Measurements from ENCODE around the gene PLCL2.

GRCh38 chr3:16866571-16866970 is 18.2 kb upstream of the PLCL2 start:
- TF ChIP-seq, protein P1, sequence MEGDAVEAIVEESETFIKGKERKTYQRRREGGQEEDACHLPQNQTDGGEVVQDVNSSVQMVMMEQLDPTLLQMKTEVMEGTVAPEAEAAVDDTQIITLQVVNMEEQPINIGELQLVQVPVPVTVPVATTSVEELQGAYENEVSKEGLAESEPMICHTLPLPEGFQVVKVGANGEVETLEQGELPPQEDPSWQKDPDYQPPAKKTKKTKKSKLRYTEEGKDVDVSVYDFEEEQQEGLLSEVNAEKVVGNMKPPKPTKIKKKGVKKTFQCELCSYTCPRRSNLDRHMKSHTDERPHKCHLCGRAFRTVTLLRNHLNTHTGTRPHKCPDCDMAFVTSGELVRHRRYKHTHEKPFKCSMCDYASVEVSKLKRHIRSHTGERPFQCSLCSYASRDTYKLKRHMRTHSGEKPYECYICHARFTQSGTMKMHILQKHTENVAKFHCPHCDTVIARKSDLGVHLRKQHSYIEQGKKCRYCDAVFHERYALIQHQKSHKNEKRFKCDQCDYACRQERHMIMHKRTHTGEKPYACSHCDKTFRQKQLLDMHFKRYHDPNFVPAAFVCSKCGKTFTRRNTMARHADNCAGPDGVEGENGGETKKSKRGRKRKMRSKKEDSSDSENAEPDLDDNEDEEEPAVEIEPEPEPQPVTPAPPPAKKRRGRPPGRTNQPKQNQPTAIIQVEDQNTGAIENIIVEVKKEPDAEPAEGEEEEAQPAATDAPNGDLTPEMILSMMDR (IDR thresholded peaks at IDR 0.05; ENCODE audit: low read length) = no peak
- no peak for TF ChIP-seq EZH2 (optimal IDR thresholded peaks at IDR 0.05; ENCODE audit: low read depth, low read length)
